Heart right ventricle (tissue), 16 donors: ENCODE results near the gene FAM163B. TPM values are rescaled to one million over a fixed set of nuclear protein-coding genes. Genes with fewer than 3 reads are reported as not detected.

Experiments used
- ATAC-seq, 8 donors: fragments of 200-7000 bp; cut with Tn5 transposase; one replicate each; pipeline ENCODE4 v1.9.1; 2020; ENCODE audit warnings: mild to moderate bottlenecking in 8 of 8, moderate library complexity in 8 of 8, moderate number of reproducible peaks in 1 of 8
- DNase-seq, 2 donors: peaks; one replicate each; pipeline ENCODE4 v3.0.0-alpha.2; 2020
- H3K27ac ChIP-seq, 10 donors: fragments of 200-600 bp; sonication (generic) in 2 of 10; one replicate each; pipeline versions ENCODE4 v1.5.0 to v1.8.0; 2020 to 2022; ENCODE audit warnings: mild to moderate bottlenecking in 3 of 10
- H3K27me3 ChIP-seq, 7 donors: fragments of 200-600 bp; one replicate each; pipeline ENCODE4 v1.8.0; 2021 to 2022; ENCODE audit warnings: mild to moderate bottlenecking in 2 of 7
- H3K36me3 ChIP-seq, 9 donors: fragments of 200-600 bp; sonication (generic) in 1 of 9; one replicate each; pipeline versions ENCODE4 v1.5.0 to v1.8.0; 2020 to 2022; ENCODE audit warnings: mild to moderate bottlenecking in 2 of 9
- H3K4me1 ChIP-seq, 9 donors: fragments of 200-600 bp; sonication (generic) in 1 of 9; one replicate each; pipeline versions ENCODE4 v1.5.0 to v1.8.0; 2020 to 2022; ENCODE audit warnings: mild to moderate bottlenecking in 4 of 9
- H3K4me3 ChIP-seq, 10 donors: fragments of 200-600 bp; sonication (generic) in 2 of 10; one replicate each; pipeline versions ENCODE4 v1.5.0 to v1.8.0; 2020 to 2022; ENCODE audit warnings: mild to moderate bottlenecking in 7 of 10, moderate library complexity in 2 of 10
- H3K9me3 ChIP-seq, 11 donors: fragments of 200-600 bp in 10 of 11; sonication (generic) in 2 of 11; one replicate each; pipeline versions ENCODE4 v1.5.0 to v1.8.0; 2013 to 2022; ENCODE audit warnings: mild to moderate bottlenecking in 2 of 11, control low read depth in 1 of 11, moderate library complexity in 1 of 11
- WGBS, 2 donors: extraction: QIAGEN DNeasy Blood & Tissue Kit; methylation state at CpG; one replicate each; pipeline ENCODE4 v1.1.7; 2013; ENCODE audit warnings: inconsistent platforms in 1 of 2; 5-methylcytosine and 5-hydroxymethylcytosine counted together
- intact Hi-C, 10 donors: fragments of 100-400 bp; cut with DNase I; formaldehyde crosslinking; loops; one replicate each; pipeline versions ENCODE4 v1.11.1 to v1.14.2; 2022
- polyA plus RNA-seq, 2 donors: library from polyadenylated mRNA; stranded (reverse); fragments of 200-250 nt; gene quantifications; one replicate each; pipeline ENCODE4 v1.2.3, GENCODE V29; 2013
- total RNA-seq, 10 donors: library from RNA; stranded (reverse); fragmentation: NEBNext Ultra II Directional in 3 of 10; extraction: Animal tissue kit (Norgen Biotek cat#: 25700) in 3 of 10; gene quantifications; one replicate each; pipeline versions ENCODE4 v1.2.1 to v1.2.4, GENCODE V29; 2021 to 2023
- TF ChIP-seq, protein P1 (sequence below), 9 donors: fragments of 200-600 bp; sonication (generic) in 2 of 9; IDR thresholded peaks; one replicate each; pipeline versions ENCODE4 v1.5.0 to v1.8.0; 2021 to 2022; ENCODE audit warnings: antibody characterized with exemption in 9 of 9, mild to moderate bottlenecking in 5 of 9, moderate library complexity in 1 of 9
- donor health status: Arrhythmogenic right ventricular cardiomyopathy.
- donor health status: ischemic (EF 13 %, LVEDD 7.1; RV severe dilation, severe dysfunction).
- donor health status: healthy with polysubstance abuse.
- donor health status: DM: no; HTN: yes; CAD: no.
- donor health status: DM: no; HTN: no; CAD: no.
- donor health status: ischemic (EF 25% LVEDD 6.9; RV normal size, moderate dysfunction).
- donor health status: ischemic (EF 25% LVEDD 5.7; RV mildly dilated, moderate dysfunction).
- donor health status: healthy.
- donor health status: DM: yes; HTN: yes; CAD: no.
- donor health status: Ischemic cardiomyopathy.
- donor health status: ischemic (EF 35%, LVEDD 5.7; RV mildly dilated, moderate dysfunction).
- donor health status: nonischemic (EF 11% LVEDD 7.7; RV severe dilation, severe dysfunction).
- donor health status: DM: yes; HTN: yes; CAD: no.
- donor health status: PGD.
- donor health status: ischemic (EF 29% LVEDD 5.4; RV normal size, mild dysfunction).
- donor health status: nonischemic (EF 23%, LVEDD 6.1; RV moderate dilation, normal function).

Gene FAM163B
- total and polyA plus RNA-seq, 12 donors: 0.19 TPM; not detected in 11

GRCh38 chr9:133614056-133614455, 4.9 kb upstream of the FAM163B start:
- H3K27me3 ChIP-seq: peaks cover 0 to 97% (median 90%) of the 10 kb centered on the region in 7 donors
- no peak overlapping the region for H3K4me3 ChIP-seq
- WGBS, 2 donors: 67 to 70% methylated on average over 10 of the region's 10 CpGs
- intact Hi-C loops: loop anchor here in 1 of 10 donors (10.0 kb wide), 1 partner anchor 111 kb away; no protein-coding TSS in a partner anchor
- DNase-seq (no peak), ATAC-seq (no peak)
- TF ChIP-seq, protein P1, sequence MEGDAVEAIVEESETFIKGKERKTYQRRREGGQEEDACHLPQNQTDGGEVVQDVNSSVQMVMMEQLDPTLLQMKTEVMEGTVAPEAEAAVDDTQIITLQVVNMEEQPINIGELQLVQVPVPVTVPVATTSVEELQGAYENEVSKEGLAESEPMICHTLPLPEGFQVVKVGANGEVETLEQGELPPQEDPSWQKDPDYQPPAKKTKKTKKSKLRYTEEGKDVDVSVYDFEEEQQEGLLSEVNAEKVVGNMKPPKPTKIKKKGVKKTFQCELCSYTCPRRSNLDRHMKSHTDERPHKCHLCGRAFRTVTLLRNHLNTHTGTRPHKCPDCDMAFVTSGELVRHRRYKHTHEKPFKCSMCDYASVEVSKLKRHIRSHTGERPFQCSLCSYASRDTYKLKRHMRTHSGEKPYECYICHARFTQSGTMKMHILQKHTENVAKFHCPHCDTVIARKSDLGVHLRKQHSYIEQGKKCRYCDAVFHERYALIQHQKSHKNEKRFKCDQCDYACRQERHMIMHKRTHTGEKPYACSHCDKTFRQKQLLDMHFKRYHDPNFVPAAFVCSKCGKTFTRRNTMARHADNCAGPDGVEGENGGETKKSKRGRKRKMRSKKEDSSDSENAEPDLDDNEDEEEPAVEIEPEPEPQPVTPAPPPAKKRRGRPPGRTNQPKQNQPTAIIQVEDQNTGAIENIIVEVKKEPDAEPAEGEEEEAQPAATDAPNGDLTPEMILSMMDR (IDR thresholded peaks at IDR 0.05): no peak
- H3K4me1 ChIP-seq: no peaks in the 10 kb centered on the region
- H3K27ac ChIP-seq: no peak overlapping the region
- no peaks in the 10 kb centered on the region for H3K36me3 ChIP-seq
- H3K9me3 ChIP-seq: no peaks in the 10 kb centered on the region

DNA sequence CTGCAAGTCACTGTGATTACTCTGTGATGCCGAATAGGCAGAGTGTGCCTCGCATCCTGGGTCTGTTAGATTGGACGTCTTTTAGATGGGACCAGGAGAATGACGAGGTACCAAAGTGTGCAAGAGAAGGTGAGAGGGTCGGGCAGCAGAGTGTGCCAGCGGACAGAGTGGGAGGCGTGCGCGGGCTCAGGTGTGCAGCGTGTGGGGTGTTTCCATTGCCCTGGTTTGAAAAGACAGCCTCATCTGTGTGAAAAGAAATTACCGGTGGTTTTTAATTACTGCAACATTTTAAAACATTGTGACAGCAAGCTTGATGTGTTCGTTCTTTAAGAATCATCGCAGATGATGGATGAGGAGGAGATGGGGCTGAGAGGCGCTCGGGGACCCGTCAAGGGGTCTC, 4.2 kb upstream of the FAM163B start:
- H3K36me3 ChIP-seq: no peaks in the 10 kb centered on the region
- peaks cover 0 to 96% (median 90%) of the 10 kb centered on the region in 7 donors for H3K27me3 ChIP-seq
- H3K4me3 ChIP-seq: no peak overlapping the region
- H3K4me1 ChIP-seq: no peaks in the 10 kb centered on the region
- DNase-seq: no peak
- TF ChIP-seq, protein P1 (IDR thresholded peaks at IDR 0.05): no peak
- 84 to 88% methylated on average over 16 of the region's 16 CpGs for WGBS, 2 donors
- no peak overlapping the region for H3K27ac ChIP-seq
- intact Hi-C loops: loop anchor here in 1 of 10 donors (10.0 kb wide), 1 partner anchor 111 kb away; no protein-coding TSS in a partner anchor
- no peak for ATAC-seq
- no peaks in the 10 kb centered on the region for H3K9me3 ChIP-seq

DNA sequence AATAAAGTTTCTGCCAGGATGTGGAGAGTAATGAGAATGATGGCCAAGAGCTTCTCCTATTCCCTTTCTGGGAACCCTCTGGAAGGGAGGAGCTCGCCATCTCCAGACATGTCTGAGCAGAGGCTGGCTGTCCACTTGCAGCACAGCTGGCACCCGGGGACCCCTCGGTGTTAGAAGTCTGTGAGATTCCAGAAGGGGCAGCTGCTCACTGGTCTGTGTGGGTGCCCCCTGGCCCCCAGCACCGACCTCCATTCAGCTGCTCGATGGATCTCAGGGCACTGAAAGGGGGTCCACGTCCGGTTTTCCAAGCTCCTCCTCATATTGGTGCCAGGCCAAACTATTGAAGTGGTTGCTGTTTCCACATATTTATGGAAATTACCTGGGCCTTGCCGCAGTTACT, 3.6 kb upstream of the FAM163B start:
- ATAC-seq: no peak
- 80 to 82% methylated on average over 8 of the region's 8 CpGs for WGBS, 2 donors

GRCh38 chr9:133612051-133612450, 2.9 kb upstream of the FAM163B start:
- Histone ChIP-seq H3K27ac (no peak overlapping the region), H3K4me1 (no peaks in the 10 kb centered on the region), H3K36me3 (no peaks in the 10 kb centered on the region), H3K9me3 (no peaks in the 10 kb centered on the region), H3K4me3 (no peak overlapping the region), H3K27me3 (peaks cover 6 to 96% (median 90%) of the 10 kb centered on the region in 7 donors)
- TF ChIP-seq, protein P1 (IDR thresholded peaks at IDR 0.05): no peak
- DNase-seq: no peak
- WGBS, 2 donors: 77 to 82% methylated on average over 9 of the region's 9 CpGs
- no peak for ATAC-seq
- intact Hi-C loops: loop anchor here in 1 of 10 donors (10.0 kb wide), 1 partner anchor 113 kb away; no protein-coding TSS in a partner anchor

More for the DNA sequence above, 3.6 kb upstream of the FAM163B start:
- H3K36me3 ChIP-seq: no peaks in the 10 kb centered on the region
- intact Hi-C loops: loop anchor here in 1 of 10 donors (10.0 kb wide), 1 partner anchor 112 kb away; no protein-coding TSS in a partner anchor
- TF ChIP-seq, protein P1 (IDR thresholded peaks at IDR 0.05): no peak
- H3K27me3 ChIP-seq: peaks cover 0 to 96% (median 90%) of the 10 kb centered on the region in 7 donors
- no peak overlapping the region for H3K4me3 ChIP-seq
- H3K27ac ChIP-seq: no peak overlapping the region
- no peaks in the 10 kb centered on the region for H3K9me3 ChIP-seq
- no peaks in the 10 kb centered on the region for H3K4me1 ChIP-seq
- DNase-seq: no peak
